ENCODE measurements around the gene CREB5.

- TF ChIP-seq CTCF (conservative IDR thresholded peaks at IDR 0.05; ENCODE audit: low read depth, low read length) (no peak), EZH2 (IDR thresholded peaks at IDR 0.05; ENCODE audit: low read length, unreplicated experiment) (no peak), EZH2phosphoT487 (IDR thresholded peaks at IDR 0.05; ENCODE audit: borderline replicate concordance, low read length) (no peak)
These were observed 424.4 kb downstream of the CREB5 start for GRCh38 chr7:28836716-28837115.

All from PC-3 (cell line).